Ishikawa (cell line): ENCODE measurements around the gene TRANK1.

ENCODE experiments used
- CEBPB ChIP-seq: IDR thresholded peaks from 2 replicates; pipeline ENCODE4 v1.6.1; 2012
- CREB1 ChIP-seq: IDR thresholded peaks from 2 replicates; pipeline ENCODE4 v1.6.1; 2012; ENCODE audit warnings: low read depth
- EGR1 ChIP-seq: IDR thresholded peaks from 2 replicates; pipeline ENCODE4 v1.6.1; 2012
- EP300 ChIP-seq: IDR thresholded peaks from 2 replicates; pipeline ENCODE4 v1.6.1; 2012; ENCODE audit warnings: borderline replicate concordance
- FOXM1 ChIP-seq: IDR thresholded peaks from 2 replicates; pipeline ENCODE4 v1.6.1; 2012; ENCODE audit warnings: low read depth, borderline replicate concordance
- NFIC ChIP-seq: IDR thresholded peaks from 2 replicates; pipeline ENCODE4 v1.6.1; 2012
- RAD21 ChIP-seq: IDR thresholded peaks from 2 replicates; pipeline ENCODE4 v1.6.1; 2012; ENCODE audit warnings: low read depth
- TAF1 ChIP-seq: IDR thresholded peaks from 2 replicates; pipeline ENCODE4 v1.6.1; 2012; ENCODE audit warnings: low read depth, mild to moderate bottlenecking
- TCF12 ChIP-seq: IDR thresholded peaks from 2 replicates; pipeline ENCODE4 v1.6.1; 2012; ENCODE audit warnings: low read depth
- TEAD4 ChIP-seq: IDR thresholded peaks from 2 replicates; pipeline ENCODE4 v1.6.1; 2012
- YY1 ChIP-seq: IDR thresholded peaks from 2 replicates; pipeline ENCODE4 v1.6.1; 2012; ENCODE audit warnings: low read depth
- ZBTB7A ChIP-seq: IDR thresholded peaks from 2 replicates; pipeline ENCODE4 v1.6.1; 2012; ENCODE audit warnings: low read depth
- TF ChIP-seq, protein P1 (sequence below): IDR thresholded peaks from 2 replicates; pipeline ENCODE4 v1.6.1; 2012
- TF ChIP-seq, protein P2 (sequence below): IDR thresholded peaks from 2 replicates; pipeline ENCODE4 v1.6.1; 2012
- TF ChIP-seq, protein P3 (sequence below): IDR thresholded peaks from 2 replicates; pipeline ENCODE4 v1.6.1; 2012; ENCODE audit warnings: low read depth, mild to moderate bottlenecking

Gene TRANK1

DNA sequence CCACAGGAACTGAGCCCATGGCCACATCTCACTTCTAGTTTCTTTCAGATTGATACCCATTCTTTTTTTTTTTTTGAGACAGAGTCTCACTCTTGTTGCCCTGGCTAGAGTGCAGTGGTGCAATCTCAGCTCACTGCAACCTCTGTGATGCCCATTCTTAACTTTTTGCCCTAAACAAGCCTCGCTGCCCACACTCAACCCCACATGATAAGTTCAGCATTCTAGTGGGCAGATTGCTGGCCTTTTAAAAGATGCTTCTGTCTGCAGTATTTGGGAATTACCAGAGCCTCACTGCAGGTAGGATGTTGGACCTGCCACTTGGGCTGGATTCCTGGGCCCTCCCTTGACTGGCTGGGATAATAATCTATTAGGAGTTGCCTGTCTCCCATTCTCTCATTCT is 51.0 kb downstream of the TRANK1 start:
- TF ChIP-seq NFIC, result no peak
- no peak for TF ChIP-seq EGR1
- TF ChIP-seq, protein P1, sequence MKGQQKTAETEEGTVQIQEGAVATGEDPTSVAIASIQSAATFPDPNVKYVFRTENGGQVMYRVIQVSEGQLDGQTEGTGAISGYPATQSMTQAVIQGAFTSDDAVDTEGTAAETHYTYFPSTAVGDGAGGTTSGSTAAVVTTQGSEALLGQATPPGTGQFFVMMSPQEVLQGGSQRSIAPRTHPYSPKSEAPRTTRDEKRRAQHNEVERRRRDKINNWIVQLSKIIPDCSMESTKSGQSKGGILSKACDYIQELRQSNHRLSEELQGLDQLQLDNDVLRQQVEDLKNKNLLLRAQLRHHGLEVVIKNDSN, result no peak
- TF ChIP-seq TAF1, result no peak
- no peak for TF ChIP-seq YY1
- no peak for TF ChIP-seq CEBPB
- no peak for TF ChIP-seq ZBTB7A
- TF ChIP-seq TCF12, result no peak
- TF ChIP-seq, protein P2, sequence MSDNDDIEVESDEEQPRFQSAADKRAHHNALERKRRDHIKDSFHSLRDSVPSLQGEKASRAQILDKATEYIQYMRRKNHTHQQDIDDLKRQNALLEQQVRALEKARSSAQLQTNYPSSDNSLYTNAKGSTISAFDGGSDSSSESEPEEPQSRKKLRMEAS, result no peak
- no peak for TF ChIP-seq TEAD4
- no peak for TF ChIP-seq CREB1
- no peak for TF ChIP-seq FOXM1
- TF ChIP-seq, protein P3, sequence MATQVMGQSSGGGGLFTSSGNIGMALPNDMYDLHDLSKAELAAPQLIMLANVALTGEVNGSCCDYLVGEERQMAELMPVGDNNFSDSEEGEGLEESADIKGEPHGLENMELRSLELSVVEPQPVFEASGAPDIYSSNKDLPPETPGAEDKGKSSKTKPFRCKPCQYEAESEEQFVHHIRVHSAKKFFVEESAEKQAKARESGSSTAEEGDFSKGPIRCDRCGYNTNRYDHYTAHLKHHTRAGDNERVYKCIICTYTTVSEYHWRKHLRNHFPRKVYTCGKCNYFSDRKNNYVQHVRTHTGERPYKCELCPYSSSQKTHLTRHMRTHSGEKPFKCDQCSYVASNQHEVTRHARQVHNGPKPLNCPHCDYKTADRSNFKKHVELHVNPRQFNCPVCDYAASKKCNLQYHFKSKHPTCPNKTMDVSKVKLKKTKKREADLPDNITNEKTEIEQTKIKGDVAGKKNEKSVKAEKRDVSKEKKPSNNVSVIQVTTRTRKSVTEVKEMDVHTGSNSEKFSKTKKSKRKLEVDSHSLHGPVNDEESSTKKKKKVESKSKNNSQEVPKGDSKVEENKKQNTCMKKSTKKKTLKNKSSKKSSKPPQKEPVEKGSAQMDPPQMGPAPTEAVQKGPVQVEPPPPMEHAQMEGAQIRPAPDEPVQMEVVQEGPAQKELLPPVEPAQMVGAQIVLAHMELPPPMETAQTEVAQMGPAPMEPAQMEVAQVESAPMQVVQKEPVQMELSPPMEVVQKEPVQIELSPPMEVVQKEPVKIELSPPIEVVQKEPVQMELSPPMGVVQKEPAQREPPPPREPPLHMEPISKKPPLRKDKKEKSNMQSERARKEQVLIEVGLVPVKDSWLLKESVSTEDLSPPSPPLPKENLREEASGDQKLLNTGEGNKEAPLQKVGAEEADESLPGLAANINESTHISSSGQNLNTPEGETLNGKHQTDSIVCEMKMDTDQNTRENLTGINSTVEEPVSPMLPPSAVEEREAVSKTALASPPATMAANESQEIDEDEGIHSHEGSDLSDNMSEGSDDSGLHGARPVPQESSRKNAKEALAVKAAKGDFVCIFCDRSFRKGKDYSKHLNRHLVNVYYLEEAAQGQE, result no peak
- TF ChIP-seq EP300, result no peak
- no peak for TF ChIP-seq RAD21

DNA sequence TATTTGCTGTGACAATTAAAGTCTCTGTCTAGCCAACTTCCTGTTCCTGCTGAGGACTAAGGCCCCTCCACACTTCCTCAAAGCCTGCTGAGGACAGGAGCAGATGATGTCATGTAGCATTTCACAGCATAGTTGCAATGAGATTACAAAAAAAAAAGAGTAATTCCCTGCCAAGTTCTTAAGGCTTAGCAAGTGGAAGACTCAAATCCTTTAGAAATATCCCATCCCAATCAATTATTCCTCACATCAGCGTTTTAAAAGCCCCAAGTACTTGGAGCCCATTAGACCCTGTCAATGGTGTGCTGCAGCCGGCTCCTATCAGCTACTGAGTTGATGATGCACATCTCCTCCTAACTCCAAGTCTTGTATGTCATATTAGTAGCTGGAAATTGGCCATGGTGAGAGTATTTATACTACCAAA is 51.7 kb downstream of the TRANK1 start:
- TF ChIP-seq CEBPB (no peak), FOXM1 (no peak), NFIC (peak; percentile 63), TAF1 (no peak), ZBTB7A (no peak), TEAD4 (peak; percentile 45), TCF12 (no peak), RAD21 (no peak), EP300 (peak; percentile 56; the same call in 1 of the 2 replicates)
- TF ChIP-seq, protein P1, result no peak
- TF ChIP-seq, protein P2, result no peak

DNA sequence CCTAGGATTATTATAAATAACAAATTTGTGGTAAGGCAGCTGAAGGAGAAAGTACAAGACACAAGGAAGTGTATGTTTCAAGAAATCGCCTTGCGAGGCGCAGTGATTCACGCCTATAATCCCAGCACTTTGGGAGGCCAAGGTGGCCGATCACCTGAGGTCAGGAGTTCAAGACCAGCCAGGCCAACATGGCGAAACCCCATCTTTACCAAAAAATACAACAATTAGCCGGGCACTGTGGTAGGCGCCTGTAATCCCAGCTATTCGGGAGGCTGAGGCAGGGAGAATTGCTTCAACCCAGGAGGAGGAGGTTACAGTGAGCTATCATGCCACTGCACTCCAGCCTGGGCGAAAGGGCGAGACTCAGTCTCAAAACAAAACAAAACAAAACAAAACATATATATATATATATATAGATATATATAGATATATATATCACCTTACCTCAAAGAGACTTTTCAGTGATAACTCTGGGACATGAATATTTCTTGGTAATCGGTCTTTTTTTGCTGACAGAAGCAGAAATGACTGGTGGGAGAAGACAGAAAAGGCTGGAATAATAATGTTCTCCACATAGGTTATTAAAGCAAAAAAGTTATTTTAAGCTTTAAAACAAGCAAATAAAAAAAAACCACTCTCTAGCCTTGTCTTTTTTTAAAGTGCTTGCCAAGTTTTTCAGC is 52.3 kb downstream of the TRANK1 start:
- TF ChIP-seq, protein P1, result no peak

DNA sequence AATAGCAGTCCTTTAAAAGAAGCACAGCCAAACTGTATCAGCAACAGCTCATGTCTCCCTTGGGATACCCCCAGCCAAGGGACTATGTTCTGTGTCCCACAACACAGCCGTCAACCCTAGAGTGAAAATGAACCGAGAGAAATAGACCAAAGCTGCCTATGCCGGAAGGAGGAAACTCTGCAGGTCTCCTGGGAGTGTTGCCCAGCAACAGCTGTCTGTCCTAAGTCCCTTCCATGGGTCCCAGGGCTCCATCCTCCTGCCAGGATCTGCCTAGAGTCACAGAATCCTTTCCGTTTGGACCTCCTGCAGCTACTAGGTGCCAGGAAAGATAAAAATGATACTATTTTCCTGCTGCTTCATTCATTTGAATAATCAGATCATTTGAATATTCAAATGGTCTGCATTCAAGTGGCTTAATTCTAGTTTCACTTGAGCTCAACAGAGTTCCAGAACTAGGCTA is 53.1 kb downstream of the TRANK1 start:
- TF ChIP-seq NFIC (no peak), ZBTB7A (no peak), CREB1 (no peak), TCF12 (no peak), FOXM1 (no peak), YY1 (no peak), RAD21 (no peak), EGR1 (no peak), TEAD4 (no peak), CEBPB (no peak), TAF1 (no peak), EP300 (no peak)
- TF ChIP-seq, protein P2, result no peak
- TF ChIP-seq, protein P1, result no peak
- TF ChIP-seq, protein P3, result no peak

DNA sequence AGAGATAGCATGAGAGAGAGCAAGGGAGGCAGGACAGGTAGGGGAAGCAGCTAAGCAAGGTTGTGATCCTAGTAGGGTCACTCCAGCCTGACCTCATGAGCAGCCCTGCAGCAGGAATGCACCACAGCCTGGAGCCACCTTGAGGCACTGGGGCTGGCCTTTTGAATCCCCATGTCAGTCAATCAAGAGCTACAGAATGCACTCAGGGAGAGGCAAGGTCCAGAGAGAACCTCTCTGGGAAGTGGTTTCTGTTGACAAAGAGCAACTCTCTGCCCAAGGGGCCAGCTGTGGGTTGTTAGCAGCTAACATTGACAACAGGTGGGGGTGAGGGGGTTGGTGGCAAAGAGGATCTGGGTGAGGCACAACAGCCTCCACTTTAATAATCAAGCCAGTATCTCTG is 54.6 kb downstream of the TRANK1 start:
- TF ChIP-seq, protein P2, result no peak
- TF ChIP-seq CEBPB, result no peak
- TF ChIP-seq TEAD4, result no peak
- TF ChIP-seq ZBTB7A, result no peak
- no peak for TF ChIP-seq YY1
- TF ChIP-seq, protein P3, result no peak
- no peak for TF ChIP-seq TAF1
